ENCODE results near the gene RHOT2. TPM values are rescaled to one million over a fixed set of nuclear protein-coding genes. Genes with fewer than 3 reads are reported as not detected.
A peak's percentile ranks its signal among the peaks of the same experiment; 100 is the strongest.

Gene RHOT2
- total and polyA plus RNA-seq, 9 of the 15 experiments (the other 6 are each of a cell fraction or from before 2014, with no cell fraction given): 5.0 to 373 (median 112) TPM

DNA sequence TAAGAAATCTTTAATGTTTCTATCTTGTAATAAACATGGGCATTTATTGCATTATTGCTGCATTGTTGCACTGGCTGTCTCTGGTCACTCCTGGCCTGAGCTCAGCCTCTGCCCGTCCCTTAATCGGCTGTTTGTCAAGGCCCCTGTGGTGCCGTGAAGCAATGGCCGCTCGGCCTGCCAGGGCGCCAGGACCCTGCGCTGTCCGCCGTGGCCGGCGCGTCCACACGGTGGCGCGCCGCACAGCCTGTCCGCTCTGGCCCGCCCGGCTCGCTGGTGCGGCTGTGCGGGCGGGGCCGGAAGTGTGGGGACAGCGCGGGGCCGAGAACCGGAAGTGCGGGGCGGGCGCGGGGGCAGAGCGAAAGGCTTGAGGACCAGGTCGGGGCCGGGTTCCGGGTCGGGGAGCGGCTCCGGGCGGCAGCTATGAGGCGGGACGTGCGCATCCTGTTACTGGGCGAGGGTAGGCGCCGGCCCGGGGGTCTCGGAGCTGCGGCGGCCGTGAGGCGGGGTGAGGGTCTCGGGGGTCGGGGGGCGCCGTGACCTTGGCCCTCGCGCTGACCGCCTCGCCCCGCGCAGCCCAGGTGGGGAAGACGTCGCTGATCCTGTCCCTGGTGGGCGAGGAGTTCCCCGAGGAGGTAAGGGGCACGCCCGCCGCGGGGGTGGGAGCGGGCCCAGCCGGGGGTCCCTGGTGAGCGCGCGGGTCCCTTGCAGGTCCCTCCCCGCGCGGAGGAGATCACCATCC lies at the start of gene RHOT2 (continued):
- TF ChIP-seq, protein P1, sequence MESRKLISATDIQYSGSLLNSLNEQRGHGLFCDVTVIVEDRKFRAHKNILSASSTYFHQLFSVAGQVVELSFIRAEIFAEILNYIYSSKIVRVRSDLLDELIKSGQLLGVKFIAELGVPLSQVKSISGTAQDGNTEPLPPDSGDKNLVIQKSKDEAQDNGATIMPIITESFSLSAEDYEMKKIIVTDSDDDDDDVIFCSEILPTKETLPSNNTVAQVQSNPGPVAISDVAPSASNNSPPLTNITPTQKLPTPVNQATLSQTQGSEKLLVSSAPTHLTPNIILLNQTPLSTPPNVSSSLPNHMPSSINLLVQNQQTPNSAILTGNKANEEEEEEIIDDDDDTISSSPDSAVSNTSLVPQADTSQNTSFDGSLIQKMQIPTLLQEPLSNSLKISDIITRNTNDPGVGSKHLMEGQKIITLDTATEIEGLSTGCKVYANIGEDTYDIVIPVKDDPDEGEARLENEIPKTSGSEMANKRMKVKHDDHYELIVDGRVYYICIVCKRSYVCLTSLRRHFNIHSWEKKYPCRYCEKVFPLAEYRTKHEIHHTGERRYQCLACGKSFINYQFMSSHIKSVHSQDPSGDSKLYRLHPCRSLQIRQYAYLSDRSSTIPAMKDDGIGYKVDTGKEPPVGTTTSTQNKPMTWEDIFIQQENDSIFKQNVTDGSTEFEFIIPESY (CRISPR knock-in tag; IDR thresholded peaks at IDR 0.05): peak; percentile 97
- no peak for TF ChIP-seq ZNF174 (CRISPR knock-in tag; IDR thresholded peaks at IDR 0.05)
- no peak for TF ChIP-seq BRCA1 (IDR thresholded peaks at IDR 0.05)
- no peak for TF ChIP-seq BRCA1 (CRISPR knock-in tag; IDR thresholded peaks at IDR 0.05)
- no peak for TF ChIP-seq NFYB (IDR thresholded peaks at IDR 0.05; ENCODE audit: extremely low read depth, insufficient read length)
- no peak for TF ChIP-seq MCM7 (IDR thresholded peaks at IDR 0.05)
- TF ChIP-seq TSC22D4 (tag; IDR thresholded peaks at IDR 0.05): no peak
- no peak for TF ChIP-seq SAFB2 (IDR thresholded peaks at IDR 0.05; ENCODE audit: borderline replicate concordance, low read depth, low read length, severe bottlenecking)
- peak; percentile 60 for TF ChIP-seq RBBP5 (IDR thresholded peaks at IDR 0.05; ENCODE audit: borderline replicate concordance, insufficient read depth, low read length, poor library complexity, severe bottlenecking)
- no peak for TF ChIP-seq ZNF133 (CRISPR knock-in tag; IDR thresholded peaks at IDR 0.05)
- TF ChIP-seq TAF7 (tag; IDR thresholded peaks at IDR 0.05): no peak
- TF ChIP-seq JUND (IDR thresholded peaks at IDR 0.05; ENCODE audit: borderline replicate concordance, low read depth, low read length): peak; percentile 79
- no peak; the same call in 2 of the 3 replicates for TF ChIP-seq JUND (tag; IDR thresholded peaks at IDR 0.05; ENCODE audit: borderline replicate concordance, low read depth, low read length)
- TF ChIP-seq SMARCA4 (IDR thresholded peaks at IDR 0.05): no peak
- TF ChIP-seq, protein P2, sequence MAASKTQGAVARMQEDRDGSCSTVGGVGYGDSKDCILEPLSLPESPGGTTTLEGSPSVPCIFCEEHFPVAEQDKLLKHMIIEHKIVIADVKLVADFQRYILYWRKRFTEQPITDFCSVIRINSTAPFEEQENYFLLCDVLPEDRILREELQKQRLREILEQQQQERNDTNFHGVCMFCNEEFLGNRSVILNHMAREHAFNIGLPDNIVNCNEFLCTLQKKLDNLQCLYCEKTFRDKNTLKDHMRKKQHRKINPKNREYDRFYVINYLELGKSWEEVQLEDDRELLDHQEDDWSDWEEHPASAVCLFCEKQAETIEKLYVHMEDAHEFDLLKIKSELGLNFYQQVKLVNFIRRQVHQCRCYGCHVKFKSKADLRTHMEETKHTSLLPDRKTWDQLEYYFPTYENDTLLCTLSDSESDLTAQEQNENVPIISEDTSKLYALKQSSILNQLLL (CRISPR knock-in tag; IDR thresholded peaks at IDR 0.05; ENCODE audit: borderline replicate concordance): no peak
- no peak for TF ChIP-seq SRSF1 (IDR thresholded peaks at IDR 0.05; ENCODE audit: low read depth, low read length)
- TF ChIP-seq CXXC5 (CRISPR knock-in tag; IDR thresholded peaks at IDR 0.05): peak; percentile 89
- no peak for TF ChIP-seq ZNF584 (CRISPR knock-in tag; IDR thresholded peaks at IDR 0.05; ENCODE audit: low read depth)
- no peak for TF ChIP-seq ZNF583 (CRISPR knock-in tag; IDR thresholded peaks at IDR 0.05)
- TF ChIP-seq, protein P3, sequence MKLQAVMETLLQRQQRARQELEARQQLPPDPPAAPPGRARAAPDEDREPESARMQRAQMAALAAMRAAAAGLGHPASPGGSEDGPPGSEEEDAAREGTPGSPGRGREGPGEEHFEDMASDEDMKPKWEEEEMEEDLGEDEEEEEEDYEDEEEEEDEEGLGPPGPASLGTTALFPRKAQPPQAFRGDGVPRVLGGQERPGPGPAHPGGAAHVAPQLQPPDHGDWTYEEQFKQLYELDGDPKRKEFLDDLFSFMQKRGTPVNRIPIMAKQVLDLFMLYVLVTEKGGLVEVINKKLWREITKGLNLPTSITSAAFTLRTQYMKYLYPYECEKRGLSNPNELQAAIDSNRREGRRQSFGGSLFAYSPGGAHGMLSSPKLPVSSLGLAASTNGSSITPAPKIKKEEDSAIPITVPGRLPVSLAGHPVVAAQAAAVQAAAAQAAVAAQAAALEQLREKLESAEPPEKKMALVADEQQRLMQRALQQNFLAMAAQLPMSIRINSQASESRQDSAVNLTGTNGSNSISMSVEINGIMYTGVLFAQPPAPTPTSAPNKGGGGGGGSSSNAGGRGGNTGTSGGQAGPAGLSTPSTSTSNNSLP (IDR thresholded peaks at IDR 0.05; ENCODE audit: borderline replicate concordance, low read depth, low read length): no peak
- peak; percentile 99 for TF ChIP-seq GABPA (tag; conservative IDR thresholded peaks at IDR 0.05; ENCODE audit: low read depth)
- TF ChIP-seq SMARCC2 (IDR thresholded peaks at IDR 0.05; ENCODE audit: low read depth): no peak
- TF ChIP-seq MAFF (IDR thresholded peaks at IDR 0.05; ENCODE audit: low read length): no peak
- TF ChIP-seq ZNF644 (tag; IDR thresholded peaks at IDR 0.05; ENCODE audit: low read depth): no peak

All from K562 (cell line).